Measurements from ENCODE around the gene SYPL1.

The SYPL1 gene

GRCh38 chr7:106048706-106049020 is 63.4 kb downstream of the SYPL1 start:
- ATAC-seq (ENCODE audit: low read depth) (no peak), DNase-seq (ENCODE audit: low spot score) (no peak)
- H3K4me3 ChIP-seq (ENCODE audit: severe bottlenecking) = no peak overlapping the region
- H3K4me1 ChIP-seq (ENCODE audit: insufficient read depth, poor library complexity, severe bottlenecking) = peaks cover 18% of the 10 kb centered on the region
- H3K9me3 ChIP-seq (ENCODE audit: severe bottlenecking) = no peaks in the 10 kb centered on the region
- no peak for TF ChIP-seq CTCF (IDR thresholded peaks at IDR 0.05; ENCODE audit: poor library complexity, severe bottlenecking)
- H3K36me3 ChIP-seq (ENCODE audit: low read depth) = no peaks in the 10 kb centered on the region
- H3K27ac ChIP-seq (ENCODE audit: poor library complexity, severe bottlenecking) = no peak overlapping the region
- H3K27me3 ChIP-seq (ENCODE audit: insufficient read depth, poor library complexity, severe bottlenecking) = no peaks in the 10 kb centered on the region

GRCh38 chr7:106047818-106048705 is 64.0 kb downstream of the SYPL1 start:
- H3K27me3 ChIP-seq (ENCODE audit: insufficient read depth, poor library complexity, severe bottlenecking) = no peaks in the 10 kb centered on the region
- no peak for DNase-seq (ENCODE audit: low spot score)

GRCh38 chr7:106047184-106047583 is 64.9 kb downstream of the SYPL1 start:
- no peaks in the 10 kb centered on the region for H3K36me3 ChIP-seq (ENCODE audit: low read depth)
- H3K4me3 ChIP-seq (ENCODE audit: severe bottlenecking) = no peak overlapping the region
- no peaks in the 10 kb centered on the region for H3K27me3 ChIP-seq (ENCODE audit: insufficient read depth, poor library complexity, severe bottlenecking)
- no peak for TF ChIP-seq CTCF (IDR thresholded peaks at IDR 0.05; ENCODE audit: poor library complexity, severe bottlenecking)
- peaks cover 18% of the 10 kb centered on the region for H3K4me1 ChIP-seq (ENCODE audit: insufficient read depth, poor library complexity, severe bottlenecking)
- no peak overlapping the region for H3K27ac ChIP-seq (ENCODE audit: poor library complexity, severe bottlenecking)
- no peaks in the 10 kb centered on the region for H3K9me3 ChIP-seq (ENCODE audit: severe bottlenecking)
- DNase-seq (ENCODE audit: low spot score) = no peak
- ATAC-seq (ENCODE audit: low read depth) = no peak

More at GRCh38 chr7:106047818-106048705, 64.0 kb downstream of the SYPL1 start:
- no peaks in the 10 kb centered on the region for H3K36me3 ChIP-seq (ENCODE audit: low read depth)
- TF ChIP-seq CTCF (IDR thresholded peaks at IDR 0.05; ENCODE audit: poor library complexity, severe bottlenecking) = no peak
- H3K4me3 ChIP-seq (ENCODE audit: severe bottlenecking) = no peak overlapping the region
- ATAC-seq (ENCODE audit: low read depth) = peak; percentile 57
- H3K9me3 ChIP-seq (ENCODE audit: severe bottlenecking) = no peaks in the 10 kb centered on the region
- H3K27ac ChIP-seq (ENCODE audit: poor library complexity, severe bottlenecking) = no peak overlapping the region
- H3K4me1 ChIP-seq (ENCODE audit: insufficient read depth, poor library complexity, severe bottlenecking) = peaks cover 18% of the 10 kb centered on the region

- H3K9me3 ChIP-seq (ENCODE audit: severe bottlenecking) = no peaks in the 10 kb centered on the region
- TF ChIP-seq CTCF (IDR thresholded peaks at IDR 0.05; ENCODE audit: poor library complexity, severe bottlenecking) = no peak
- no peak for ATAC-seq (ENCODE audit: low read depth)
- no peak for DNase-seq (ENCODE audit: low spot score)
- H3K27ac ChIP-seq (ENCODE audit: poor library complexity, severe bottlenecking) = no peak overlapping the region
- H3K27me3 ChIP-seq (ENCODE audit: insufficient read depth, poor library complexity, severe bottlenecking) = no peaks in the 10 kb centered on the region
- peaks cover 13% of the 10 kb centered on the region for H3K4me1 ChIP-seq (ENCODE audit: insufficient read depth, poor library complexity, severe bottlenecking)
- no peaks in the 10 kb centered on the region for H3K36me3 ChIP-seq (ENCODE audit: low read depth)
- H3K4me3 ChIP-seq (ENCODE audit: severe bottlenecking) = no peak overlapping the region
Measured at GRCh38 chr7:106045586-106045985, 66.5 kb downstream of the SYPL1 start.

GRCh38 chr7:106045139-106045538 is 67.0 kb downstream of the SYPL1 start:
- no peak overlapping the region for H3K27ac ChIP-seq (ENCODE audit: poor library complexity, severe bottlenecking)
- H3K27me3 ChIP-seq (ENCODE audit: insufficient read depth, poor library complexity, severe bottlenecking) = no peaks in the 10 kb centered on the region
- no peak for DNase-seq (ENCODE audit: low spot score)

More at GRCh38 chr7:106045139-106045538, 67.0 kb downstream of the SYPL1 start:
- Histone ChIP-seq H3K9me3 (ENCODE audit: severe bottlenecking) (no peaks in the 10 kb centered on the region), H3K36me3 (ENCODE audit: low read depth) (no peaks in the 10 kb centered on the region), H3K4me3 (ENCODE audit: severe bottlenecking) (no peak overlapping the region), H3K4me1 (ENCODE audit: insufficient read depth, poor library complexity, severe bottlenecking) (peaks cover 9% of the 10 kb centered on the region)
- no peak for TF ChIP-seq CTCF (IDR thresholded peaks at IDR 0.05; ENCODE audit: poor library complexity, severe bottlenecking)
- no peak for ATAC-seq (ENCODE audit: low read depth)

Data from RWPE2 (cell line).